BE2C (cell line): ENCODE measurements around the gene NAA50. TPM values are rescaled to one million over a fixed set of nuclear protein-coding genes. Genes with fewer than 3 reads are reported as not detected.

Source experiments
- DNase-seq: peaks from one replicate; pipeline ENCODE4 v3.0.0-alpha.2; 2020
- H3K27me3 ChIP-seq: fragments of 250-450 bp; sonication (Bioruptor Pico); 2 replicates; pipeline ENCODE4 v1.5.1; 2020; ENCODE audit warnings: mild to moderate bottlenecking
- H3K36me3 ChIP-seq: fragments of 250-450 bp; sonication (Bioruptor Pico); 2 replicates; pipeline ENCODE4 v1.5.1; 2020; ENCODE audit warnings: mild to moderate bottlenecking
- H3K4me1 ChIP-seq: fragments of 250-450 bp; sonication (Bioruptor Pico); 2 replicates; pipeline ENCODE4 v1.5.1; 2020
- H3K4me3 ChIP-seq: 2 replicates; pipeline ENCODE4 v1.5.1; 2011; ENCODE audit warnings: low read depth, low read length
- H3K9me3 ChIP-seq: fragments of 250-450 bp; sonication (Bioruptor Pico); 2 replicates; pipeline ENCODE4 v1.5.1; 2020
- CTCF ChIP-seq: IDR thresholded peaks from 2 replicates; pipeline ENCODE4 v1.5.1; 2012; ENCODE audit warnings: mild to moderate bottlenecking, low read depth, low read length
- polyA plus RNA-seq: library from polyadenylated mRNA; unstranded; fragments of >200 nt; gene quantifications from one replicate; pipeline ENCODE4 v1.2.1, GENCODE V29; 2012; ENCODE audit warnings: low read depth, missing spikeins; ENCODE audit not compliant: insufficient read length, insufficient read depth

Gene NAA50
- 115 TPM for polyA plus RNA-seq

DNA sequence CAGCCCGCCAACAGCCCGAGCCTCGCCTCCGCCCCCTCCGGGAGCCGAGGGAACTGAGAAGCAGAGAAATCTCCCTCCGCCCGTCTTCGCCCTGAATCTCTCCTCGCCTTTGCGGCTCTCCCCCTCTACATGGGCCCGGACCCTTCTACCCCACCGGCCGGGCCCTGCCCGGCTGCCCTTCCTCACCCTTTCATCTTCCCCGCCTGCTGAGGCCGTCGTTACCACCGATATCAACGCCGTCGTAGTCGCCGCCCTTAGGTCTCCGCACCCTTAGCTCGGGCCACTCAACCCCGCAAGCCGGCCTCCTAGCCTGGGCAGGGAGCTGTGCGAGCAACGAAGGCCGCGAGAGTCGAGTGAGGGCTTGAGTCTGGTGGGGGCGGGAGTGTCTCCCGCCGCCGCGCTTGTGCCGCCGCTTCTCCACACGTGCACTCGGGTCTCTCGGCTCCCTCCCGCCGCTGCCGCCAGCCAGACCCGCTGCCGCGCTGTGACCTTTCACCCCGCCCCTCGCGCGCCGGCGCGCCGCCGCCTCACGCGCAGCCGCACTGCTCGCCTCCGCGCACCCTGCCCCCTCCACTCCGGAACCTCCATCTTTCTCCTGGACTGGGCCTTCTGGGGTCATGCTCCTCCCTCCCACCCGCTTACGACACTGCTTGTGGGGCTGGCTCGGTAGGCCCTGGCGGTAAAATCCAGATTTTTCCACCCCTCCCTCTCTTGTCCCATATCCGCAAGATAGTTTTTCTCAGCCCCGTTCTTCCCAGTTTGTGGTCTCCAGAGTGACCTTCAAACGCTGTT, at the start of gene NAA50:
Gene NAA50, minus strand, starts transcription at position 494 of the 792 bp plus-strand sequence. Its CDS starts 300 bp downstream, at position 194.
- no peaks in the 10 kb centered on the region; the same call in 1 of the 2 replicates for H3K4me1 ChIP-seq
- peak; percentile 95 for DNase-seq

GRCh38 chr3:113795693-113796092, 49.6 kb upstream of the NAA50 start:
- no peak overlapping the region for H3K4me3 ChIP-seq
- H3K4me1 ChIP-seq, result no peaks in the 10 kb centered on the region
- TF ChIP-seq CTCF, result no peak
- H3K9me3 ChIP-seq, result no peaks in the 10 kb centered on the region
- no peak for DNase-seq
- peaks cover 23% of the 10 kb centered on the region for H3K36me3 ChIP-seq
- H3K27me3 ChIP-seq, result no peaks in the 10 kb centered on the region

More for the DNA sequence above, at the start of gene NAA50:
- TF ChIP-seq CTCF, result peak; percentile 30; the same call in 1 of the 2 replicates
- H3K36me3 ChIP-seq, result peaks cover 7% of the 10 kb centered on the region
- H3K27me3 ChIP-seq, result no peaks in the 10 kb centered on the region
- H3K4me3 ChIP-seq, result peak within 1 kb of the TSS; percentile 94
- no peaks in the 10 kb centered on the region for H3K9me3 ChIP-seq

GRCh38 chr3:113794526-113794925, 48.5 kb upstream of the NAA50 start:
- Histone ChIP-seq H3K9me3 (no peaks in the 10 kb centered on the region), H3K4me3 (no peak overlapping the region), H3K36me3 (peaks cover 22% of the 10 kb centered on the region), H3K4me1 (no peaks in the 10 kb centered on the region), H3K27me3 (no peaks in the 10 kb centered on the region)
- no peak for DNase-seq
- no peak for TF ChIP-seq CTCF

DNA sequence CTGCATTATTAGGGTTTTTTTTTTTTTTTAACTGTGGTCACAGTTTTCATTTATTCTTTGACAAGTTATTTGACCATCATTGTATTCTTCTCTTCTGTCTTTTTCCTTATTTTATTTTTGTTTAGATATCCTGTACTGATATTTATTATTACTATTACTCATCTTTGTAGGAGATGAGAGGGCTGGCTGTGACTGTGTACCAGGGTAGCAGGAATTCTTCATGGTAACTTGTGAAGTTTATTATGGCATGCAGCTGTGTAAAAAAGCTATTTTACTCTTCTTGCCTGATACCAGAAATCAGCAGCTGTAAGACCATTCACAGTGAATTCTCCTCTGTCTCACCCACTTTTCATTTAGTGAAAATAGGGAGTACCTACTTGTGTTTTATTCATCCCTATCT, 45.3 kb upstream of the NAA50 start:
- DNase-seq, result no peak
- Histone ChIP-seq H3K9me3 (no peaks in the 10 kb centered on the region), H3K27me3 (no peaks in the 10 kb centered on the region), H3K4me3 (no peak overlapping the region), H3K36me3 (peaks cover 13% of the 10 kb centered on the region), H3K4me1 (no peaks in the 10 kb centered on the region)
- no peak for TF ChIP-seq CTCF

DNA sequence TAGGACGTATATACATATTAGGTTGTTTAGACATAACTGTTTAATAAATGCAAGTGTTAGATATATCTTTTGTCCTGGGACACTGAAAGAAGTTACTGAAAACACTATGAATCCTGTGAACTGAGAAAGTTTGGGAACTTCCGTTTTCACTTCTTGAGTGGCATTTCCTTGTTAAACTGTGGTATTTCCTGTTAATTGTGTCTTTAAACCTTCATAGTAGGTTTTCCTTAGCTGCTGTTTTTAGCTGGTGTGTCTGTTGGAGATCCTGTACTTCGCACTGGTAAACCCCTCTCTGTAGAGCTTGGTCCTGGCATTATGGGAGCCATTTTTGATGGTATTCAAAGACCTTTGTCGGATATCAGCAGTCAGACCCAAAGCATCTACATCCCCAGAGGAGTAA, 37.9 kb upstream of the NAA50 start:
- no peak for DNase-seq
- Histone ChIP-seq H3K4me1 (no peaks in the 10 kb centered on the region), H3K9me3 (no peaks in the 10 kb centered on the region), H3K4me3 (no peak overlapping the region), H3K36me3 (peaks cover 5% of the 10 kb centered on the region), H3K27me3 (no peaks in the 10 kb centered on the region)
- TF ChIP-seq CTCF, result no peak

DNA sequence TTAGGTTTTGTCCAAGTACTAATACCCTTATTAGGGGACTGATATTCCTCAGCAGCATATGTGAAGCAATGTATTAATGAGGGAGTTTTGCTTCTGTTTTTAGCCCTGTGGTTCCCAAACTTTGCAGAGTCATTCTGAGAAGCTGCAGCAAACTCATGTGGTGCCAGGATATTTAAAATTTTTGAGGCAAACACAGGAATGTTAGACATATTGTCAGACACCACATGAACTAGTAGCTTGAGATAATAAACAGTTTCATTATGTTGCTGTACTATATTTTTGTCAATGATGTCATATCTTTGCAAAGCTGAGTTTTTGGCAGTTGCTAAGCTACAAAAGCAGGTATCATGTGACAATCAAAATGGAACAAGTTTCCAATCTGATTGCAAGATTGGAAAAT, 37.4 kb upstream of the NAA50 start:
- Histone ChIP-seq H3K9me3 (no peaks in the 10 kb centered on the region), H3K27me3 (no peaks in the 10 kb centered on the region), H3K4me3 (no peak overlapping the region), H3K4me1 (no peaks in the 10 kb centered on the region), H3K36me3 (peaks cover 5% of the 10 kb centered on the region)
- no peak for TF ChIP-seq CTCF
- no peak for DNase-seq
